ENCODE results near the gene ETNK1.

DNA sequence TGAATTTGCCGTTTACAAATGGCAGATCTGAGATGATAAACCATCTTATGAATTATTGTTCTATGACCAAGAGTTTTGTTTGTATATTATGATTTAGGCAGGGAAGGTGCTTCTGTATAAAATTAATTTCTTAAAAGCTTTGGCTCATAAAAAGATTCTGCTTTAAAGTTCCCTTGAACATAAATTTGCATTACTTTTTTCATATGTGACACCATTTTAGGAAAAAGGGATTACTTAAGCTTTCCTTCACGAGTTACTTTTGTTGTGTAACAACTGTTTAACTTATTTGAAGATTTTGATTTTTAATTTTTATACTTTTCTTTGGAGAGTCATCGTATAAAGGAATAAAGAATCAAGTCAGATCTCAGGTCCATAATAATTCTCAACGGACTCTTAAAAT is 3.3 kb downstream of the ETNK1 start:
- TF ChIP-seq CTCF (IDR thresholded peaks at IDR 0.05; ENCODE audit: poor library complexity) (no peak), EZH2phosphoT487 (IDR thresholded peaks at IDR 0.05; ENCODE audit: low read depth, severe bottlenecking, unreplicated experiment) (no peak), EZH2 (IDR thresholded peaks at IDR 0.05; ENCODE audit: borderline replicate concordance) (no peak)
